NCI-H2081 (cell line): Measurements from ENCODE around the gene ZNF277.

Experiments
- DNase-seq, 2 experiments: peaks; one replicate each; lab custom pipeline; 2025; lab: John Stamatoyannopoulos, UW

The ZNF277 gene

DNA sequence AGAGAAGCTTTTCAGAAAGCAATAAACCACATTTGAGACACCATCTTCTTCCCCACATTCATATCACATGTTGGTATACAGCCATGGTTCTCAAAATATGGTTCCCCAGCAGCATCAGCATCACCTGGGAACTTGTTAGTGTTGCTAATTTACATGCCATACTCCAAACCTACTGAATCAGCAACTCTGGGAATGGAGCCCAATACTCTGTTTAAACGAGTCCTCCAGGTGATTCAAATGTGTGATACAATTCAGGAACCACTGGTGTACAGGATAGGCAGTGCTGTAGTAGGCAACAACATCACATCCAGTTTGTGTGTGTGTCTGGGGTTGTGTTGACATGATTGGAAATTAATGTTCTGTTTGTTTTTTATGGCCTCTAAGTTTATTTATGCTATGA is 47.7 kb downstream of the ZNF277 start:
- peak; percentile 41 to 65 for DNase-seq

GRCh38 chr7:112254709-112255387 is 48.4 kb downstream of the ZNF277 start:
- no peak for DNase-seq

- DNase-seq: no peak
Measured at GRCh38 chr7:112255388-112255720, 48.9 kb downstream of the ZNF277 start.

DNA sequence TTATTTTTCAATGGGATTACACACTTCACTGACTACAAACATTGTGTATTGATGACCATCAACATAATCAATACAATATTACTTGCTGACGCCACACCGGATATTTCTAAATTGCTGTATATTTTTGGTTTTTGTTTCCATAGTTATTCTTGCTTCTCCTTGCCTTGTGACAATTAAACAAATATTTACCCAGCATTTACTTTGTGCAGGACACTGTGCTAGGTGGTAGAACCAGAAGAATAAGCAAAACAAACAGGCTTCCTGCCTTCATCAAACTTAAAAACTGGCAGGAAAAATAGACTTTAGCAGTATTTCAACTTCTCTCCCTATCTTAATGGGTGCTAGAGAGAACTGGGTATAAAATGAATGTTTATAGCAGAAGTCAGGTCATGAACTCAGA is 50.6 kb downstream of the ZNF277 start:
- DNase-seq: no peak

DNA sequence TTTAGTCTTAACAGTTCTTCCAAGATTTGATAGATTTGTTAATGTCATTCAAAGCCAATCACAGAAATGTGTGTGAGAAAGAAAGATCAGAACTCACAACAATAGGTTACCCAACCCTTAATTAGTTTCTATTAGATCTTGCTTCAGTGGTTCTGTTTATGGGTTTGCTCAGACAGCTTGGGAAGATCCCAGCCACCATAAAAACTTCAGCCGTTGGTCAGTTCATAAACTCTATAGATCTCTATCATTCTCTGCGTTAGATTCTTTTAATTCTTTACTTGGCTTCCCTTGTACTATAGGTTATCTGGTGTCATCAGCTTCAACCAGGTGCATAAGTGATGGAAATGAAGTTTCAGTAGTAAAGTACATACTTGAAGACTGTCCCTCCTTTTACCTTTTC is 54.4 kb downstream of the ZNF277 start:
- DNase-seq: no peak

GRCh38 chr7:112262036-112262435 is 55.5 kb downstream of the ZNF277 start:
- DNase-seq: no peak

- no peak for DNase-seq
Measured at GRCh38 chr7:112262855-112263487, 56.5 kb downstream of the ZNF277 start.

DNA sequence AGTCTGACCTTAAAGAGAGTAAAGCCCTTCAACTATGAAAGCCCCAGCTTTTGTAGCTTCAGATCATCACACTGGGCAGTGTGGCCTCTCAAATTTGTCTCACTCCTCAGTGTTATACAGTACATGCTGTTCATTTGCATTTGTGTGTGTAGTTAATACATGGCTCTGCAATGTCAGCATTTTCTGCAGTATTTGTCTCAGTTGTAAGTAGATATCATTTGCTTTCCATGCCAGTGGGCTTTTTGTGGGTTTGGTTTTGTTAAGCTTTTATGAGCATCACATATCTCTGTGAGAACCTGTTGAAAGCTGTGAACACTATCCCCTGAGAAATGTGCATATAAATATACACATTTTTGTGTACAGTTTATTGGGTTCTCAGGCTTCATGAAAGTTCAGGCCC is 57.0 kb downstream of the ZNF277 start:
- no peak for DNase-seq

DNA sequence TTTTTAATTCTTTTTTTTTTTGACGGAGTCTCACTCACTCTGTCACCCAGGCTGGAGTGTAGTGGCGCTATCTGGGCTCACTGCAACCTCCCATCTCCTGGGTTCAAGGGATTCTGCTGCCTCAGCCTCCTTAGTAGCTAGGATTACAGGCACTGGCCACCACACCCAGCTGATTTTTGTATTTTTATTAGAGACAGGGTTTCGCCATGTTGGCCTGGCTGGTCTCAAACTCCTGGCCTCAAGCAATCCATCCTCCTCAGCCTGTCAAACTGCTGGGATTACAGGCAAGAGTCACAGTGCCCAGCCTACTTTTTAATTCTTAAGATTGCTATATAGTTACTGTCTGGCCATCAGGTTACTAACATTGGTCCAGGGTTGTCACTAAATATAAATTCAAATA is 59.6 kb downstream of the ZNF277 start:
- DNase-seq: no peak

DNA sequence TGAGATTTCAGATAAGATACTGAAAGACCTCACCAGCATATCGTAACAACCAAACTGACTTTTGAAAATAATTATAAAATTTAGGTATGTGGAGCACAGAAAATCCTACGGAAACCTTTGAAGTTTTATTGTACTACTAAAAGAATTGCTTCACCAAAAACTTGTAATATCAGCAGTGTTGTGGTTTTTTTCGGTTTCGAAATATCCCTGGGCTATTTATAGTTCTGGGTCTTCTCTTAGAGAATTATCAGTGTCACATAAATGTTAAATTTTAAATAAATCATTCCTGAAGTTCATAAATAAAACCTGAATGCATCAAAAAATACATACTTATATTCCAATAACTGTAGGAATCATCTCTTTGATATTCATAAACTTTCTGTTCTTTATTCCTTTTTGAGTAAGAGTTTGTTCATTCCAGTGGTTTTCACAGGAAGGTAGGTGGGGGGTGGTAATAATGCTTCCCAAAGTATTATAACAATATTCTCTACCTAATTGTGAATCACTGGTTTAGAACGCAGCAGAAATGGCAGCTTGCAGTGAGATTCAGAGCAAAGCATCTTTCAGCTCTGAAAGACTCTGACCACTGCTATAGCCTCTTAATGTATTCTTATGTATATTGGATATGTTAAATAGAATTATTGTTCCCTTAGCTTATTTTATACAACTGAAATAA is 60.2 kb downstream of the ZNF277 start:
- no peak for DNase-seq

- DNase-seq: peak in 1 of 2 experiments; percentile 14
Measured at GRCh38 chr7:112267944-112268691, 61.6 kb downstream of the ZNF277 start.

DNA sequence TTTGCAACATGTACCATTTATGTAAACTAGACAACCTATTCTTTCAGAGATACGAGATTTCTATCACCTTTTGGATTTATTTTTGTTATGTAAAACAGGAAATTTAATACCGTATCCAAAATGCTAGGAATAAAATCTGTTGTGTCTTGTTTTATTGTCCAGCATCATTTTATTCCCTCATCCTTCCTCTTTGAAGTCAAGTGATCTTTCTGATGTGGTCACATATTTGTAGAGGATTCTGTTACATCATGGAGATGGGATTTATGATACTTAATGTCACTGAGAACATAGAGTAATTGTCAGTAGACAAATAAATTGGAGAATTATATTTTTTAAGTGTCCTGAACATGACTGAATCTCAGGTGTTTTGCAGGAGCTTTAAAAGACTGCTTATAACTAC is 64.7 kb downstream of the ZNF277 start:
- peak in 1 of 2 experiments; percentile 49 for DNase-seq

DNA sequence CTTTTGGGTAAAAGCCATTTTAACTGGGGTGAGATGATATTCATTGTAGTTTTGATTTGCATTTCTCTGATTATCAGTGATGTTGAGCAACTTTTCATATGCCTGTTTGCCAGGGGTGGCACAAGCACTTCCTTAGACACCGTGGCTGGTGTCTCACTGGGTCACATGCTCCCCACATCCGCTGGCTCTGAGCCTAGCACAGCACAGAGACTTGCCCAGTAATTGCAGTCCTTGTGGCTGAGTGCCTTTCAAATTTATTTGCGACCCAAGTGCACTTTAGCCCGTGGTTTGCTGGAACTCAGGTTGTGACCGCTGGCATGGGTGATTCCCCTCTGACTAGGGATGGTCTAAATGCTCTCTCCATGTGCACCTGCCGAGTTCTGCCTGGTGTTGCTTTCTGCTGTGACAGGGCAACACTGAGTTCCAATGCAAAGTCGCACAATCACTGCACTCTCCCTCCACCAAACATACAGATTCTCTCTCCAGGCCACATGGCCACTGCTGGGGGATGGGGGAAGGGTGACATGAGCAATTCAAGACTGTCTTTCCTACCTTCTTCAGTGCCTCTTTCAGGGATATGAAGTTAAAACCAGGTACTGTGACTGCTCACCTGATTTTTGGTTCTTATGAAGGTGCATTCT is 66.5 kb downstream of the ZNF277 start:
- DNase-seq: peak in 1 of 2 experiments; percentile 74

GRCh38 chr7:112279042-112279441 is 72.5 kb downstream of the ZNF277 start:
- no peak for DNase-seq

DNA sequence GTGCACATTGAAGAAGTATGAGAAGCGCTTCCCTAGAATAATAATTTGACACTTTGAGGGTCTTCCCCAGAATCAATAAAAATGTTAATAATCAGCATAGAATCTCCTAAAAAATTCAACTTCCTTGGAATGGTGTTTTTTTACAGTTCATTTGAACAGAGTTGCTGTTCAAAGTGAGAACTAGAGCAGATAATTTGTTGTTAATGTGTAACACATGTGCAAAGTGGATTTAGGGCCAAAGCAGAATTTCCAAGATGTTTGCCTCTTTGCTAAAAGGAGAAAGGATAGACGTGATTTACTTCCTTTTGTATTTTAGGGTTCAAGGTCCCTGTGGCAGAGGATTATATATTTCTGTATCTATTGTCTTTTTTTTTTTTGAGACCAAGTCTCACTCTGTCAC is 73.8 kb downstream of the ZNF277 start:
- DNase-seq: no peak

DNA sequence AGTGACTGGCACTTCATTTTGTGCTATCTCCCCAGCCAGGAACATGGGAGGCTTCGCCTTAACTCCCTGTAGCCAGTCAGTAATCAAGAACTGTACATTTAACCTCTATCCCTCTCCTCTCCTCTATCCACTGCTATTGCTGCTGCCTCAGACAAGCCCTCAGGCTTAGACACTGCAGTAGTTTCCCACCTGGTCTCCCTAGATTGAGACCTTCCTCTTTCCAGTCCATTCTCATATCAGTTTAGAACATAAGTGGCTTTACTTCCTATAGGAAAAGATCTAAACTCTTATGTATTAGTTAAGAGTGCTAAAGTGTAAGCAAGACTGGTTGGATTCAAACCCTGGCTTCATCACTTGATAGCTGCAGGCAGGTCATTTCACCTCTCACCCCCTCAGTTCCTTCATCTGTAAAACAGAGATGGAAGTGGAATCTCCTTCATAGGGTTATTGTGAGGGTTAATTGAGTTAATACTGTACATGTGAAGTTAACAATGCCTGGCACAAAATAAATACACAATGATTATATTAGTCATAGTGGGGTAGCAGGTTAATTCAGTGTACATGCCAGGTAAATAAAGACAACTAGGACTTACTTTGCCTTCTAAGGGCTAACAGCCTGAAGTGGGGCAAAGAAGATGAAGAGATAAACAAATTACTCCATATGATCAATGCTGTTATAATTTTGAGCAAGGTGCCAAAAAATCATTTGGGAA is 76.1 kb downstream of the ZNF277 start:
- DNase-seq: no peak

DNA sequence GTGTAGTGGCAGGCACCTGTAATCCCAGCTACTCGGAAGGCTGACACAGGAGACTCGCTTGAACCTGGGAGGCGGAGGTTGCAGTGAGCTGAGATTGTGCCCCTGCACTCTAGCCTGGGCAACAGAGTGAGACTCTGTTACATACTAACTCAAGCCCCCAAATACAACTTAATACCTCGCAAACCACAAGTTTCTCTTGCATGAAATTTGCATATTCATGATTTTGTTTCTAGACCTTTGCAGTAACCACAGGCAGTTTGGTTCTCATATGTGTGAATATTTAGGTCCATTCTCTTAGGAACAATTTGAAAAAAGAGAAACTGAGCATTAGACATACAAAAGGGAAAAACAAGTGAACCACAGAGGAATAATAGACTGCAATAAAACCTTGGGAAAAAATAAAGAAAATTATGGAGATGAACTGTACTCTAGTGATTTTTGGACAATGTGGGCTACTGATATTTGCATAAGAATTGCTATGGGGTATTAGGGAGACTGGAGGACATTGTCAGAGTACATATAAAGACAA is 77.0 kb downstream of the ZNF277 start:
- no peak for DNase-seq

DNA sequence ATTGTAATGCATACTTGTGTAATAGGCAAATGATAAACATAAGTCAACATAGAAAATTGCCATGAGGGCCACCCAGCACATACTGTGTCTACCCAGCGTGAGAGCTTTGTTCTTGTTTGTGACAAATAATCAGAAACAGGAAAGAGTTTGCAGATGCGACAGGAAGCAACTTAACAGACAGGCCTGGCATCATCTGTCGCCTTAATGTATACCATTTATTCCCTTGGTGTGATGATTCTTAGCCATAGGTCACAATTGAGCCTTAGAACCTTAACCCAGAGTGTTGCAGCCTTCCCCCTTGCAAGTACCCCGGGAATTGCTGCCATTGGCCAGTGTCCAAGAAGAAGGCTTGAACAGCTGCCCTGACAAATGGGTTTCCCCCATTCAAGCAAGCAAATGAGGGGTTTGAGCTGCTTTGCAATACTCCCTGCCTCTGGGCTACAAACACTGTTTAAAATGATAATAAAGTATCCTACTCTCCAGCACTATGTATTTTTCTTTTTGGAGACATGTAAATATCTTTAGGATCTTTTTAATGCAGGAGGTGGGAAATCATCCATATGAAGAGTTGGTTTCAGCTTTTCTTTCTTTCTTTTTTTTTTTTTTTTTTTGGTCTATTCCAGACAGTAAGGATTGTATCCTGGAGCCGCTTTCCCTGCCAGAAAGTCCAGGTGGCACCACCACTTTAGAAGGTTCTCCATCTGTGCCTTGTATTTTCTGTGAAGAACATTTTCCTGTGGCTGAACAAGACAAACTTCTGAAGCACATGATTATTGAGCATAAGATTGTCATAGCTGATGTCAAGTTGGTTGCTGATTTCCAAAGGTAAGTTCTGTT is 80.0 kb downstream of the ZNF277 start:
- peak; percentile 99 for DNase-seq

- DNase-seq: no peak
Measured at GRCh38 chr7:112288301-112288700, 81.8 kb downstream of the ZNF277 start.

DNA sequence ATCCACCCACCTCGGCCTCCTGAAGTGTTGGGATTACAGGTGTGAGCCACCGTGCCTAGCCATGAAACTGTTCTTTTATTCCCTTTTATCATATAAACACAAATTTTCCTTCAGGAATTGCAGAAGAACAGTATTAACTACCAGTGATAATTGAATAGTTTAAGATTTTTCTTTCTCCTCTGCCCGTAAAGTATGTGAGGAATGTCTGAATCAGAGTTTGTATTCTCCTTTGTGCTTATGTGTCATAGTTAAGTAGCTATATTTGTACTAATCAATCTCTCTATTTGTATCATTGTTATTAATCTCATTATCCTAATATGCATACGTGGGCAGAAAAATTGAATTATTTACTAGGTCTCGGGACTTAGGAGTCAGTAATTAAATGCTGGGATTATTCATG is 83.6 kb downstream of the ZNF277 start:
- no peak for DNase-seq
